NCI-H82 (cell line): ENCODE measurements around the gene ACTA2.
A peak's percentile ranks its signal among the peaks of the same experiment; 100 is the strongest.

Experiments
- DNase-seq: peaks from one replicate; lab custom pipeline; 2025; lab: John Stamatoyannopoulos, UW

ACTA2 gene

DNA sequence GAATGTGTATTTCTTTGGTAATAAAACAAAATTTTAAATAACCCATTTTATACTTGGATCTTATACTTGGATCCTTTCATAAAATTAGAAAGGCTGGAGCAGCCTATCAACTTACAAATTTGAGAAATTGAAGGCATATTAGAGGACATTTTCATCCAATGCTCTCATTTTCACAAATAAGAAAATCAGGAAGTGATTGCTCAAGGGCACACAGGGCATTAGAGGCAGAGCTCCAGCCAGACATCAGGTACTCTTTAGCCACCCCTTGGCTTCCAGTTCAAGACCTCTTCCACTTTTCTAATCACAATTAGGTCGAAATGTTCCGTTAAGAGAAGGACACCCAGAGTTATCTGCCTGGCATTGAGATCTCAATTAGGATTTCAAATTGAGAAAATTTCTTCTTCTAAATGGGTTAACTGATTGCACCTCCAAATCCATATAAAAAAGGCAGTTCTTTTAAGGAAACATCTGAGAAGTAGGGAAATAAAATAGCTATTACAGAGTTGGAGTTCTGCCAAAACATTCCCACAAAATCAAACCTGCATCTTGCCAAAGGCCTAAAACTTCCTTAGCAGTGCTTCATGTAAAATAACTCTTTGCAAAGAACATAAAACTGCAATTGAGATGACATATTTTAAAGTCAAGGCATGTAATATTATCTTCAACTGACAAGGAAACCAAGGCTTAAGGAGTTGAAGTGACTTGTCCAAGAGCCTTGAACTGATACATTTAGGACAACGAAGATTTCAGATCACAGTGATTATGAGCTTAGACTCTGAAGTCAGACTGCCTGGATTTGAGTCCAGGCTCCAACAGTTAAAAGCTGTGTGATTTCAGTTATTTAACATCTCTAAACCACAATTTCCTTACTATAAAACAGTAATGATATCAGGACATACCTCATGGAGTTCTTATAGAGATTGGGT lies 2.4 kb downstream of the ACTA2 start:
- no peak for DNase-seq

DNA sequence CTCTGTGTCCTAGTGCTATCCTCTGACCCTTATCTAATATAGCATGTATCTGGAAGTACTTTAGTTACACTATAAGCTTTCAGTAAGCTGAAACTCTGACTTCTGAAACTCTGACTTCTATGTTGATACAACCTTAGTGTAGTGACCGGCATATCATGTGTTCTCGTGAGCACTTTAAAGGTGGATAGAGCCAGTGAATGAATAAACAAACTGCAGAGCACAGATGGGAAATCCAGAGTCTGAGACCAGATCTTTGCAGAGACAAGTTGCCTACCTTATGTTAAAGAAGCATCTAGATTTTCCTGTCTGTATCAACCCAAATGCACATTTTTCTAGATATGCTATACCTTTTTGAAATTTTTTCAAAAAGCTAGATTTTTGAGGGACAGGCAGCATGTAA lies 3.5 kb downstream of the ACTA2 start:
- no peak for DNase-seq

DNA sequence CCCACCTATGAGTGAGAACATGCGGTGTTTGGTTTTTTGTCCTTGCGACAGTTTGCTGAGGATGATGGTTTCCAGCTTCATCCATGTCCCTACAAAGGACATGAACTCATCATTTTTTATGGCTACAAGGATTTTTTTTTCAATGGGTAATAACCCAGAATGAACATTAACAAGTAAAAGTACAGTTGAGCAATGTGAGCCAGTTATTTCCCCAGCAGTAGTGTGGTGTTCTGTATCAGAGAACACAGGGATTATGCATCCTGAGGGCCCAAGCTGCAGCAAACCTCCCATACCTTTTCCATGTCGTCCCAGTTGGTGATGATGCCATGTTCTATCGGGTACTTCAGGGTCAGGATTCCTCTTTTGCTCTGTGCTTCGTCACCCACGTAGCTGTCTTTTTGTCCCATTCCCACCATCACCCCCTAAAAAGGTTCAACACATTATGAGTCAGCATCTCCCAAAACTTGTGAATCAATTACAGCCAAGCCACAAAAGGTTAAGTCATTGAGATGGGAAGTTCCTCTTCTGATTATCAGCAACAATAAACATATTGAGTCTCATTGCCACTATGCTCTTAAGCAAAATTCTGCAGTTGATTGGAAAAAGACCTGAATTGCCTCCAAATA lies 5.5 kb downstream of the ACTA2 start:
- DNase-seq = no peak

DNA sequence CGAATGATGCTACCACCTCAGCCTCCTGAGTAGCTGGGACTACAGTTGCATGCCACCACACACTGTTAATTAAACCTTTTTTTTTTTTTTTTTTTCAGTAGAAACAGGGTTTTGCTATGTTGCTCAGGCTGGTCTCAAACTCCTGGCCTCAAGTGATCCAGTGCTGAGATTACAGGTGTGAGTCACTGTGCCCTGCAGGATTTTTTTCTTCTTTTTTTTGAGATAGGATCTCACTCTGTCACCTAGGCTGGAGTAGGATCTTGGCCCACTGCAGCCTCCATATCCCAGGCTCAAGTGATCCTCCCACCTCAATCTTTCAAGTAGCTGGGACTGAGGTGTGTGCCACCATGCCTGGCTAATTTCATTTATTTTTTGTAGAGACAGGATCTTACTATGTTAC lies 6.4 kb downstream of the ACTA2 start:
- DNase-seq = no peak

DNA sequence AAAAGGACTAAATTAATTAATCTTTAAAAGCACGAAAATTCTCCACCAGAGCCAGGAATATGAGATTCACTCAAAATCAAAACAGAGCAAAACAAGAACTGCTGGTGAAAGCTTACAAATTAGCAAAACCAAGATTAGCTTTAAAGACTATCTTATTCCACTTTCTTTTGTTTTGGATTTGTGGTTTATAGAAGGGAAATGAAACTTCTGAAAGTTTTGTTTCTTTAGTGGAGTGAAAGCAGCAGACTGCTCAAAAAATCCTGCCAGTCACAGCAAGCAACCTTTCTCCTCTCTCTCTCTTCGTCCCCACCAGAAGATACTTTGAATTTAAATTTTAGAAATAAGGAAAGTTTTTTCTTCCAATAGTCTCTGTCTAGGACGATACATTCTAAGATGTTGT lies 7.8 kb downstream of the ACTA2 start:
- no peak for DNase-seq

DNA sequence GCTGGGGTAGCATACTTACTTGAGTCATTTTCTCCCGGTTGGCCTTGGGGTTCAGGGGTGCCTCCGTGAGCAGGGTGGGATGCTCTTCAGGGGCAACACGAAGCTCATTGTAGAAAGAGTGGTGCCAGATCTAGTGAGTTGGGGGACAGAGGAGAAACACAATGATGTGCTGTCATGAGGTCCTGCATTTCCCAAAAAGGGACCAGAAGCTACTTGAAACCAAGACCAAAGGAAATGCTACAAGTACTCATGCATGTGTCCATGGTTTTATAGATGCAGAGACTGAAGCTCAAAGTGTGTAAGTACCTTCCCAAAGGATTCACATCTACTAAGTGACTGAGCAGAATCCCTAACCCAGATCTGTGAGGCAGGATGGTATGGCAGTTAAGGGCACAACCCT lies 8.8 kb downstream of the ACTA2 start:
- DNase-seq = no peak

DNA sequence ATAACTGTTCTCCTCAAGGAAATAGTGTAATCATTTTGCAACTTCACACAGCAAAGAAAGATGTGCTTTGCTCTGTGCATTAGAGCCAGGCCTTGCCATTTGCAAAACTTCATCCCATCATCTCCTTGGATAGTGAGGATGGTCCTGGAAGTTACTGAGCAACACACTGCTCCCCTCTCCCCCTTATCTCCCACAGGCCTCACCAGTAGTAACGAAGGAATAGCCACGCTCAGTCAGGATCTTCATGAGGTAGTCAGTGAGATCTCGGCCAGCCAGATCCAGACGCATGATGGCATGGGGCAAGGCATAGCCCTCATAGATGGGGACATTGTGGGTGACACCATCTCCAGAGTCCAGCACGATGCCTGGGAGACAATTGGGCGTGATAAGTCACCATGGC lies 11.5 kb downstream of the ACTA2 start:
- DNase-seq = no peak

DNA sequence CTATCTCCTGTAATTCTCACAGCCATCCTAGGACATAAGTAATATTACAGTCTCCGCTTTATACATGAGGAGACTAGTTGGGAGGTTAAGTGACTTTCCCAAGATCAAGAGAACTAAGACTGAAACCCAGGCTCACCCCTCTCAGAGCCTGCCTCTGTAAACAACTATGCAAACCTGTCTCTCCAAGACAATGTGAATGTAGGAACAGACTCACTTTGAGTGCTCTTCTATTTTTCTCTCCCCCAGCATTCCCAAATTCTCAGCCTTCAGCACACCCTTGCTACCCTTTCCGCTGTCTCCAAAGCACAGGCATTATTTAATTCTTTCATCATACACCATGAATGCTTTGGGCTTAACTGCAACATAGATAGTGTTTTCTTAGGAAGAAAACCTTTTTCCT lies 13.6 kb downstream of the ACTA2 start:
- DNase-seq = no peak

DNA sequence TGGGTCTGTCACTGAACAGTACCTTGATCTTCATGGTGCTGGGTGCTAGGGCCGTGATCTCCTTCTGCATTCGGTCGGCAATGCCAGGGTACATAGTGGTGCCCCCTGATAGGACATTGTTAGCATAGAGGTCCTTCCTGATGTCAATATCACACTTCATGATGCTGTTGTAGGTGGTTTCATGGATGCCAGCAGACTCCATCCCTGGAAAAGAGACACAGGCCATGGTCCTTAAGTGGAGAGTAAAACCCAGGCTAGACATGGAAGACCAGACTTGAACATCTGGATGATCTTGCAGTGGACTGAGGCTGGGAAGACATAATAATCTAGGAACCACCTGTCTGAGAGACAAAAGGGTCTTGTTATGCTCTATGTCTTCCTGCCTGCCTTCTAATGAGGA lies 14.5 kb downstream of the ACTA2 start:
- DNase-seq = no peak

DNA sequence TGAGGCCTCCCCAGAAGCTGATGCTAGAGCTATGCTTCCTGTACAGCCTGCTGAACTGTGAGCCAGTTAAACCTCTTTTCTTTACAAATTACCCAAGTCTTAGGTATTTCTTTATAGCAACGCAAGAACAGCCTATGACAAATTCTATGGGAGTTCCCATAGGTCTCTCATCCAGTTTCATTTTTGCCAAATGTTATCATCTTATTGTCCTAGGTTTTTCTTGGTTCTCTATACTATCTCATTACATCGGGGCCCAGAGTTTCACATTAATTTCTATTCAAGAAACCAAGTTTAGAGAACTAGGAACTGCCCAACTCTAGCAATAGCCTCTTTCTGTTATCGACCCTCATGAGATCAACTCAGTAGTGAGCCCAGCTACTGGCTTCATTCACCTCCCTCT lies 15.9 kb downstream of the ACTA2 start:
- DNase-seq = no peak

DNA sequence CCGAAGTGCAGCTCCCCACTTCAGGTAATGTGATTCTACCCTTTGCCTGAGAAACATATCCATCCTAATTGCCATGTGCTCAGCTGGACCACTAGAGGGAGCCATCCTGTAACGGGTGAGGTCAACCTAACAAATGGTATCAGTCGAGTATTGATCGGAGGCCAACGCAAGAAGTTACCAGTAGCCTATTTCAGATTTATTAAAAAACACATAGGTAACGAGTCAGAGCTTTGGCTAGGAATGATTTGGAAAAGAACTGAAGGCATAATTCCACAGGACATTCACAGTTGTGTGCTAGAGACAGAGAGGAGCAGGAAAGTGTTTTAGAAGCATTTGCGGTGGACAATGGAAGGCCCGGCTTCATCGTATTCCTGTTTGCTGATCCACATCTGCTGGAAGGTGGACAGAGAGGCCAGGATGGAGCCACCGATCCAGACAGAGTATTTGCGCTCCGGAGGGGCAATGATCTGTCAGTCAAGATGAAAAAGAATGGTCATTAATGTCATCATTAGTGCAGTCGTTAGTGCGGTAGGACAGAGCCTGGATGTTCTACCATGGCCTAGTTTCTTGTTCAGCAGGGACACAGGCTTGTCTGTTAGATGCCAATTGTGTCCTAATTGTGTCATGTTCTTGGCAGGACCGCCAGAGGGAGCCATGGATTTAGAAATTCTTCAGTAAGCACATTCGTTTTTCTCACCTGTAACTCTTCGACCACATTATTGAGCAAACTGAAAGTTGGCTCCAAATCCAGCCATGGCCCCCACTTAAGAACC lies 17.5 kb downstream of the ACTA2 start:
- peak; percentile 71 for DNase-seq

DNA sequence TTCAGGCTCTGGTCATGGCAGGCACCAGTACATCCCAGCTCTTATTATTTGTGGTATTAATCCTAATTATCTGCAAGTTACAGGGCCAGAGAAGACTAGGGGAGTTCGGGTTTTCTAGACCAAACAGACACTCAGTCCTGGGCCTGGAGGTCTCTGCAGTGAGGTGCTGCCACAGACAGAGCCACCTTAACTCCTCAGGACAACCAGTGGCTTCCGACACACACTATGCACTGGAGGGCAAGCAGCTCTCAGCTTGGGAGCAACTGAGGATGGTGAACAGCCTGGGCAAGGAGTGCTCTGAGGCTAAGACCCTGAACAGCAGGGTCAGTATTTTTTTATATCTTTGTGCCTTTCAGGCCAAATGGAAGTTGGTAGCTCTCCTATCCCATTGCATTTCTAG lies 19.0 kb downstream of the ACTA2 start:
- DNase-seq = no peak

DNA sequence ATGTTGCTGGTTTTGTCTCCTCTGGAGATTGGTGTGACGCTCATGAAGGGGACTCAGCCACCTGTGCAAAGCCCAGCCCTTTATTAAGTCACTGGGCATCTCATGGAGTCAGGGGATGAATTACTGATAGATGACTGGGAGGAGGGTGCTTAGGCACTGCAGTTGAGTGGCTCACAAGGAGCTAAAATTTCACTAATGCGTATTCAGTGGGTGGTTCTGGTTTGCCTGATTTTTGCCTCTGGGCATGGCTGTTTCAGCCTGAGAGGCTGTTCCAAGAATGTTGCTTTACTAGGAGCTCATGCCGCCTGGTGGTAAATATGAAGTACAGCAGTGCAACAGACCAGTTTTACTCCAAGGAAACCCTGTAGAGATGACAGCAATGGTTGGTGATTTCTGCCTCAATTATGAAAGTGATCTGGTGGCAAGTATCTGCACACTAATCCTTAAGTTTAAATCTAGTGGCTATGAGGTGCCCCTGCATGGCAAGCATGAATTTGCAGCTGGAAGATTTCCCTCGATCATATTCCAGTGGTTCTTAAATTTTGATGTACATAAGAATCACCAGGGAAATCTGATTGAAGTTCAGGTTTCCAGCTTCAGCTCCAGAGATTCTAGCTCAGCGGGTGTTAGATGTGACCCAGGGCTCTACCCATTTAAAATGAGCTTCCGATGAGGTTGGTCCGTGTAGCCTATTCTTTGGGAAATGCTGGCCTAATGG lies 19.9 kb downstream of the ACTA2 start:
- peak; percentile 85 for DNase-seq

DNA sequence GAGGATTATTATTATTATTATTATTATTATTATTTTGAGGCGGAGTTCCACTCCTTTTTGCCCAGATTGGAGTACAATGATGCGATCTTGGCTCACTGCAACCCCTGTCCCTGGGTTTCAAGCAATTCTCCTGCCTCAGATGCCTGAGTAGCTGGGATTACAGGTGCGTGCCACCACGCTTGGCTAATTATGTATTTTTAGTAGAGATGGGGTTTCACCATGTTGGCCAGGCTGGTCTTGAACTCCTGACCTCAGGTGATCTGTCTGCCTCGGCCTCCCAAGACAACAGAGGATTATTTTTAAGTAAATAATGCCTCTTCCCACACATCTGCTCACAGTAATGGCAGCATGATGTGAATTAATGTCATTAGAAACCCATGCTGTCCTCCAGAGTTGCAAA lies 20.5 kb downstream of the ACTA2 start:
- DNase-seq = peak; percentile 42

DNA sequence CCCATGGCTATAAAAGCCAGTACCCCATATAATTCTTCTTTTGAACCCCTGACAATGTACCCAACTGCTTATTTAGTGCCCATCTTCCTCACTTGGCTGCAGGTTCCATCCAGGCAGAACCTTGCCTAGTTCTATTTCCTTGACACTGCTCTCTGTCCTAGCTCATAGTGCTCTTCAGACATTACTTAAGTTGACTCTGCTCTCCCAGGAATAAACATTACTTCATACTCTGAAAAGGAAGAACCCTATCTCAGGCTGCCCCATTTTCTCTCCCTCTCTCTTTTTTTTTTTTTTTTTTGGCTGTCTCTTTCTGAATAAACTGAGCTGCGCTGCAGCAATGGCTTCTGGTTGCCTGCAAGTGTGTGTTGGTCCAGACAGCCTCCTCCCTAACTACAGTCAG lies 21.0 kb downstream of the ACTA2 start:
- no peak for DNase-seq

DNA sequence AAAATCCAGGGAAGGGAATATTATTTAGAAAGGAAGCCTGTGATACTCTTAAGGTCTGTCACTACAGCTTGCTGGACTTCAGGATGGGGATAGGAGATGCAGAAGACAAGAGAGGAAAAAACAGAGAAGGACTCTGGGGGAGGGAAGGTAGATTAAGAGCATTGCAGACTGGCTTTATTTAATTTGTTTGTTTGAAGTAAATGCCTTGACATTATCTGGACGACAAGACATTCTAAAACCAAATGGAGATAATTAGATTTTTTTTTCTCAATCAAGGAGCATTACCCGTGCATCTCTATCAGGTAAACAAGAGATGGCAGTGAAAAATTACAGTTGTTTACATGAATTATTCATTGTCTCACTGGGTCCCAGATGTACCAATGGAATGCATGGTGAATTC lies 24.3 kb downstream of the ACTA2 start:
- no peak for DNase-seq

DNA sequence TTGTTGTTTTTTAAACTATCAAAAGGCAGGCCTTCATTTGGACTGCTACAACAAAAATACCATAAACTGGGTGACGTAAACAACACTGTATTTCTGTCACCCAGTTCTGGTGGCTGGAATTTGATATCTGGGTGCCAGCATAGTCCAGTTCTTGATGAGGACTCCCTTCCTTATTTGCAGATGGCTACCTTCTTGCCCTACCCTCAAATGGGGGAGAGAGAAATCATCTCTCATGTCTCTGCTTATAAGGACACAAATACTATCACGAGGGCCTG lies 25.2 kb downstream of the ACTA2 start:
- no peak for DNase-seq

DNA sequence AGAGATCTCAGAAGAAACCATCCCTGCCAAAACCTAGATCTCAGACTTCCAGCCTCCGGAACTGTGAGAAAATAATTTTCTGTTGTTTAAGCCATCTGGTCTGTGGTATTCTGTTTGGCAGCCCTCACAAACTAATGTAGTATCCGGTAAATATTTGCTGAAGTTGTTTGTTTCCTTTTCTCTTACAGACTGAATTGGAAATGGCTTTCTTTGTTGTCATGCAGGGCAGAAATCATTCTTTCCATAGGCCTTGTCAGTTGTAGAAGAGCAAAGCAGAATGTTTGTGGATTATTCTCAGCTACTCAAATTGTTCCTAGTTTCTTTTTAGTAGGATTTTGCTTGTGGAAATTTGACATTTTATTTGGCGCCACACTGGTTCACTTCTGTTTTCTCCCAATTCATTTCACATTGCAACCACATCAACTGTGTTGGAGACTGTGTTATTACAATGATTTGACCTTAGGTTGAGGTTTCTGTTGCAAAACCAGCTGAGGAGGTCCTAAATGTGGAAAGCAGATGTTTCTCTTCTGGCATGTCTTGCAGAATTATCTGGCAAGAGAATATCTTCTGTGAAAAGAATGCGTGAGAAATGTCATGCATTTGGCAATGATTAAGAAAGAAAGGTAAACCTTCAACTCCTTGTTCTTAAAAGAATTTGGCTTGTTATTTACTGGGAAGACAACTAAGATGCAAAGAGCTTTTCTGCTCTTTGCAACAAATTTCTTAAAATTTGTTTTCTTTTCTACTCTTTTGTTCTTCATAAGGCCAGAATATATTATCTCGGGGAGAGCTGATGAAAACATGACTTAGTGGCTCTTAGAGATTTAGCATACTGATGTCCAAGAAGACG lies 25.8 kb downstream of the ACTA2 start:
- DNase-seq = no peak

DNA sequence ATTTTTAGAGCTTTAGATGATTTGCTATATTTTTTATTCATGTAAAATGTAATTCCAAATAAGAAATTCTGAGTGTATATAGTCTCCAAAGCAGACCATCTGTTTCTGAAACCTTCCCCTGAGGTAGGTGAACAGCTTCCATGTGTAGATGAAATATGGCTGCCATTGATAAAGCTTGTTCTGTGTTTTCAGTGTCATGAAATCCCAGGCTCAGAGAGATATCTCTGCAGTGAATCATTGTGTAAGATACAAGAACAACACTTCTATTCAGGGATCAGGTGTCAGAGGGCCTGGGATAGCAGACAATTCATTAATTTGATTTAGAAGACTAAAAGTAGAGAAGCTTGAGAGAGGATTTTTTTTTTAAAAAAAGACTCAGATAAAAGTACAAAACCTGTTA lies 29.1 kb downstream of the ACTA2 start:
- no peak for DNase-seq

DNA sequence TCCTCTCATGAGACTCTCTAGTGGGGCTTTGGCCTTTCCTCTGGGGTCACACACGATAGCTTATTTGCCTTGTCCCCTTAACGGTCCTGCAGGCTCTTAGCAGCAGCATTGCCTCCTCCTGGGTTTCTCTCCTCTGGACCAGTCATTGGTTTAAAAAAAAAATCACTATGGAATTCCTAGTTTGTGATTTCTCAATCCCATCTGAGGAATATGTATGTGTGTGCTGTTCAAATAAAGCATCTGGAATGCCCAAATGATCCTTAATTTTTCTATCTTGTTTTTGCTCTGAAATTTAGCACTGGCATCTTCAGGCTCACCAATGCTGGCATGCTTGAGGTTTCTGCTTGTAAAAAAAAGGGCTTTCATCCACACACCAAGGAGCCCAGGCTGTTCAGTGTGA lies 30.5 kb downstream of the ACTA2 start:
- no peak for DNase-seq

DNA sequence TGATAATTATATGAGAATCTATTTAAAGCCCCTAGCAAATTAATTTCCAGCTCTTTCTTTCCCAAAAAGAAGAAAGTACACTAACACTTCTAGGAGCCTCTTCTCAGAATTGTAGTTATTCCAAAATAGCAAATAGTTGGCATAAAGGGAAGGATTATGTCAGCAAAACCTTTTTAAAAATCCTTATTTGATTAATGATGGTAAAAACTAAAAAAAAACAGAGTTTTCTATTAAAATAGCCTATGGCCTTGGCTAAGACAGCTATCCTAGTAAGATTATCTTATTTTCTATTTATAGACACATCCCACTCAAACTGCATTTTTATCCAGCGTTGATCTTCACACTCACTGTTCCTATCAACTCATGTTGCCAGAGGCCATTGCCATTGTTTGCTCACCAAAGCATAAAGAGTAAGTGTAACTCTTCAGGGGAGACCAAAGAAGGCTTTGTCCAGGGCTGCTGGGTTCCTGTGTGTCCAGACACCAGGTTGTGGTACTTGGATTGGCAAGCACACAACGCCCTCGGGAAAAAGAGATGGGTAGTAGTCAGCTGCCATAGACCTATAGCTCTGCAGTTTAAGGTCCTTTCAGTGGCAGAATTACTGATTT lies 31.5 kb downstream of the ACTA2 start:
- DNase-seq = no peak
